KBM-7 (cell line): ENCODE measurements around the gene RRH.
"Not testable (repeated sequence)": the region's sequence is repeated elsewhere in the genome, so short reads cannot be mapped to it uniquely, and the experiment has no call there.

Source experiments
- DNase-seq: peaks from one replicate; pipeline ENCODE4 v3.0.0-alpha.2; 2015
- in situ Hi-C: fragments of 300-500 bp; cut with MboI; formaldehyde crosslinking; loops from 2 replicates; pipeline ENCODE4 v1.14.3; 2020; ENCODE audit warnings: low sequenced_read_pairs, low pct_unique_long_range_greater_than_20kb, mixed read lengths

RRH gene

DNA sequence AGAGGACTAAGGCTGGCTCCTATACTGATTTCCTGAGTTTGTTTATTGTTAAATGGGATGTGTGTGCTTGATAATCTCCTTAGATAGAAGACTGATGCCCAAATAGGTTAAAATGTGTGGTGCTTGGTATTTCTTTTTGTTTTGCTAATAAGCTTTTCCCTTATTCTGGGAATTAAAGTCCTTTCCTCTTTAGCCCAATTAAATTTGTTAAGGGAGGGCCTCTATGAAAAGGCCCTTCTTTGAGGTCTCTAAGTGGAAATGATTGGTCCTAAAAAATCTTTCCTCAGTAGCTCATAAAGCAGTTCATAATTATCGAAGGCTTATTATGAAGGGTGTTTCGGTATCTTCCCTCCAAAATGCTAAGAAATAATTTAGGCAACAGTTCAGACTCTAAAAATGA is at the start of gene RRH:
TSS of gene RRH (plus strand) at position 301 of the 400 bp plus-strand sequence. CDS start at position 357, 56 bp downstream.
- in situ Hi-C loops: loop anchor here (25.0 kb wide), 1 partner anchor 135 kb away; no protein-coding TSS in a partner anchor
- DNase-seq: no peak

GRCh38 chr4:109782092-109782491 is 45.7 kb upstream of the RRH start:
- DNase-seq, in situ Hi-C loops: not testable (repeated sequence)

DNA sequence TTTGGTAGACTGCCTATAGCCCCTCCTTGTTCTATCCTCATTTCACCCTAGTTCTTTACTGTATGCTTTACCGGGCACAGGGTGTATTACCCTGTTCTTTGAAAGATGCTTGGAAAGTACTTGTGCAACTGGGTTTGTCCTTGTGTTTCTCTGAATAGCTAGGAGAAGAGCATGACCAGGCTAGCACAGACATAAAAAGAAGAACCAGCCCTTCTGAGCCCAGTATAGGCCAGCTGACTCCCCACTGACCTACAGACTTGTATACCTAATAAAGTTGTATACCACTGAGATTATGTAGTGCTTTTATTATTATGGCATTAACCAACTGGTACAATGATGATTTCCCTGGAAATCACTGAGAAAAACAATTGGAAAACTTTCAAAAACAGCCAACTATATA is 40.9 kb upstream of the RRH start:
- in situ Hi-C loops: no loop called here
- DNase-seq: no peak

DNA sequence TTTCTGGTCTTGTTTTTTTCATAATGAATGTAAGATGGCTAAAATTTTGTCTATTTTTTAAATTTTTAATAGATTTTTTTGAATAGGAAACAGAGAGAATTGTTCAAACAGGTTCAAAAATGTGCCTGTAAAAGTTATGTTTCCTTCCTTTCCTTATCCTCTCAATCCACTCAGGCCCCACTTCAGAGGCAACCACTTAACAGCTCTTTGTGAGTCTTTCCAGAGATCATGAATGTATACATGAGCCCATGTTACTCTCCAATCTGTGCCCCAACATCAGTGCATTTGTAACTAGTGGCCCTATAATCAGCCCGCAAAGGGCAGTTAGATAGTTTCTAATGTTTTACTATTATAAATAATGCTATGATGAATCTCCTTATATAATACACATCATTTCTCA is 40.0 kb upstream of the RRH start:
- in situ Hi-C loops: no loop called here

DNA sequence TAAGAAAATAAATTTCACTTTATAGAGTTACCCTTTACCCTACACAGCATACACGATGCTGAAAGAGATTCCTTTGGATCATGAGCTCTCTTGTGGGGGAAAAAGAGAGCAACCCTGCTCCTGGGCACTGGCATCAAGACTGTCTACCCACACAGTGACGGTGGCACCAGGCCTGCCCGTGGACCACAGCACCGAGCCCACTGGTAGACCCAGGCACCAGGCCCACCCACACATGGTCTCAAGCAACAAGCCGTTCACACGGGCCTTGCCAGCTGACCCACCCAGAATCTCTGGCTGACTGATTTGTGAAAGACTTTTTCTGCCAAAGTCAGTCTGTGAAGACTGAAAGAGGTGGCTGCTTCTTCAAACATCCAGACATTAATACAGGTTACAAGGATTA is 32.7 kb upstream of the RRH start:
- in situ Hi-C loops: no loop called here
- DNase-seq: no peak

More for the DNA sequence above, 40.0 kb upstream of the RRH start:
- DNase-seq: no peak

- DNase-seq: no peak
Measured at GRCh38 chr4:109798866-109799265, 28.9 kb upstream of the RRH start.

GRCh38 chr4:109801099-109801789 is 26.5 kb upstream of the RRH start:
- in situ Hi-C loops: no loop called here
- DNase-seq: no peak

More at GRCh38 chr4:109798866-109799265, 28.9 kb upstream of the RRH start:
- in situ Hi-C loops: no loop called here

DNA sequence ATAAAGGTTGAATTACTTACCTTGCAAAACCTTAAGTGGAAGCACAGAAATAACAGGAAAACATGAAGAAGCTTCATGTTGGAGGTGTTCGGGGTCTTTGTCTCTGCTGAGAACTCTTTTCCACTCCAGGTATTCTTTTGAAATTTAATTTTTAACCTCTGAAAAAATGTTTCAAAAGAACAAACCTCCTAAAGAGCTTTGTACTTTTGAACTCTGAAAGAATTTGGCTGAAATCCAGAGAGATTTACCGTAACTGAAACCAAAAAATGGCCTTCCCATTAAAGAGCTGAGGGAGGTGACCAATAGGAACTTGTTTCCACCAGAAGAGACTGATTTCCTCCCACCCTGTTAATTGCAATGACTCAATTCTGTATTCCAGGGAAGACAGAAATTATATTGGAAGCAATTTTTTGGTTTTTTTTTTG is 25.9 kb upstream of the RRH start, which contains the start of gene CFI:
TSS of gene CFI (minus strand) at position 105 of the 425 bp plus-strand sequence. CDS start at position 77, 28 bp downstream.
- in situ Hi-C loops: no loop called here
- no peak for DNase-seq

DNA sequence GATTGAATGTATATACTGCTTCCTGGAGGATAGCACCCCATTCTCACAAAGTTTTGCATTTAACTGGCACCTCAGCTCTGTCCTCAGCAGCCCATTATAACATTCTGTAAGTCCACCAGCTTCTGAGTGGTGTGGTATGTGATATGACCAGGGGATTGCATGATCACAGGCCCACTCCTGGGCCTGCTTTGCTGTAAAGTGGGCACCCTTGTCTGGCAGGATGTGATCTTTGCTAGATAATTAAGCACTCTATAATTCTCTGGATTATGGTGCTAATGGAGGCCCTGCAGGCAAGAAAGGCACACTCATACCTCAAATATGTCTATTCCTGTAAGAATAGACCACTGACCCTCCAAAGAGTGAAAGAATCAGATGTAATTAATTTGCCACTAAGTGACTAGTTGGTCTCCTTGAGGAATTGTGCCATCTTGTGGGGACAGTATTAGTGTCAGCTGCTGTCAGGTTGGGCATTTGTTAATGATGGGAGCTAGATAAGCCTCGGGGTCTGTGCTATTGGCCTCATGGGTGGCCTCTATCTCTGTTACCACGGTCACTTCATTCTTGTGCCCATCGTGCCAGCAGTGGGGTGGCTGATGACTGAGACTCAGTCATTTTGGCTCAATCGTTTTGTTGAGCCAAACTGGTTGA is 23.7 kb upstream of the RRH start:
- in situ Hi-C loops: no loop called here
- peak; percentile 52 for DNase-seq

GRCh38 chr4:109809655-109810054 is 18.1 kb upstream of the RRH start:
- in situ Hi-C loops: loop anchor here (10.0 kb wide), 1 partner anchor 385 kb away; no protein-coding TSS in a partner anchor
- no peak for DNase-seq

GRCh38 chr4:109810552-109811387 is 17.0 kb upstream of the RRH start:
- DNase-seq: no peak
- in situ Hi-C loops: loop anchor here (10.0 kb wide), 1 partner anchor 386 kb away; no protein-coding TSS in a partner anchor

GRCh38 chr4:109811707-109812106 is 16.1 kb upstream of the RRH start:
- no peak for DNase-seq
- in situ Hi-C loops: loop anchor here (10.0 kb wide), 1 partner anchor 387 kb away; no protein-coding TSS in a partner anchor

DNA sequence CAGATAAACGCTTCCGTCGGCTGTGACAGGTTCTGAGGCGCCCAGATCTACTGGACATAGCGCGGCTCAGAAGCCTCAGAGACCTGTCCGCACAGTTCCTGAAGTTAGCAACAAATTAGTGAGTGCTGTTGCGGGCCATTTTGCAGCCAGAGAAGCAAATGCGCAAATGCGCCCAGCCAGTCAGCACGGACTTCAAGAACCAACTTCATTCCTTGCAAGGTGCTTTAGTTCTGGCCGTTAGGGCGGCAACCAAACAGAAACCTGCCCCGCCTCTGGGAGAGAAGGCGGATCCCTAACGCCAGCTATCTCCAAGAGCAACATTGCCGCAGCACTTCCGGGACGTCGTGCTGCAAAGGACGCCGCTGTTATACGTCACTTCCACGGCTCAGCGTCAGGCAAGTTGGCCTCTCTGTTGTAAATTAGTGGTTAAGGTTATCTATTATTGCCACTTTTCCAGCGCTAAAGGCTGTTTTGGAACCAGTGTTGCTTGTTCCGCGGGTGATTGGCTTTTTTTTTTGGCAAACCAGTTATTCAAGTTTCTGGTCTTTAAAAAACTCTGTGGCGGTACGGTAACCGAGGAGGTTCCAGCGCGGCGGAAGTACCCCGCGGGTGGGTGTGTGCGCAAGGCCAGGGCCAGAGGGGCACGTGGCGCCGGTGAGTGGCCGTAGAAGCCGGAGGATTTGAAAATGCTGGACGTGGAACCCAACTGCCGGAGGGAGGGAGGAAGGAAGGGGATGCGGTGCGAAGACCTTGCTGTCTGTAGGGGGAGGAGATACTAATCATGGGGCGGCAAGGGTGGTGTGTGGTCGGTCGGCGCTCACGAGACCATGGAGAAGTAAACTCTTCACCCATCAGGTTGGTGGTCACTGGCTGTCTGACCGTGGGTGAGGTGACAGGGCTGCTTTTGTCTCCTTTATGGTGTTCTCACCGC is 12.4 kb upstream of the RRH start, which contains the start of gene GAR1:
TSS of gene GAR1 (plus strand) at position 612 of the 931 bp plus-strand sequence. CDS start 403 bp downstream, outside the sequence.
- in situ Hi-C loops: loop anchor here (10.0 kb wide), 1 partner anchor 391 kb away; no protein-coding TSS in a partner anchor
- DNase-seq: peak; percentile 95

DNA sequence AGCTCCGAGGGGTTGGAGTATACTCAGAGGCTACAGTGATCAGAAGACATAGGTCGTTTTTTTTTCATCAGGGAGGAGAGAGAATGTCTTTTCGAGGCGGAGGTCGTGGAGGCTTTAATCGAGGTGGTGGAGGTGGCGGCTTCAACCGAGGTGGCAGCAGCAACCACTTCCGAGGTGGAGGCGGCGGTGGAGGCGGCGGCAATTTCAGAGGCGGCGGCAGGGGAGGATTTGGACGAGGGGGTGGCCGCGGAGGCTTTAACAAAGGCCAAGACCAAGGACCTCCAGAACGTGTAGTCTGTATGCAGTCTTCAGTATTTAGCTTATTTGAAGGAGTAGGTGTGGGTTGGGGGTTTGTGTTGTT is 11.7 kb upstream of the RRH start:
- in situ Hi-C loops: loop anchor here (10.0 kb wide), 1 partner anchor 391 kb away; no protein-coding TSS in a partner anchor
- no peak for DNase-seq

DNA sequence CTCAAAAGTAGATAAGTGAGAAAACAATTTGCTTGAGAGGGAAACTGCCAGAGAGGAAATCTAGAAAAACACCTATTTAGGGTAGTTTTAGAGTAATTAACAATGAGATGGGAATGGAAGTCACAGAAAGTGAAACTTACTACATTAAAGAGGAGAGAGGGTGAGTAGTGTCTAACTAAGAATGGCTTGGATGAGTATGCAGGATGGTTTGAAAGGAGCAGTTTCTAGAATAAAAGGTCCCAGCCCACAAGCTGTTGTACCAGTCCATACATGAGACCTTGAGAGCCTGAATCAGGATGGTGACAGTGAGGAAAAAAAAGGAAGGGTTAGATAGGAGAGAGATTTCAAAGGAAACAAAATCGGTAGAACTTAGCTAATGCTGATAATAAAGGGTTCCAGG is 10.9 kb upstream of the RRH start:
- in situ Hi-C loops: loop anchor here (10.0 kb wide), 1 partner anchor 392 kb away; no protein-coding TSS in a partner anchor
- no peak for DNase-seq

GRCh38 chr4:109818268-109818667 is 9.5 kb upstream of the RRH start:
- in situ Hi-C loops: loop anchor here (10.0 kb wide), 1 partner anchor 393 kb away; no protein-coding TSS in a partner anchor
- no peak for DNase-seq

DNA sequence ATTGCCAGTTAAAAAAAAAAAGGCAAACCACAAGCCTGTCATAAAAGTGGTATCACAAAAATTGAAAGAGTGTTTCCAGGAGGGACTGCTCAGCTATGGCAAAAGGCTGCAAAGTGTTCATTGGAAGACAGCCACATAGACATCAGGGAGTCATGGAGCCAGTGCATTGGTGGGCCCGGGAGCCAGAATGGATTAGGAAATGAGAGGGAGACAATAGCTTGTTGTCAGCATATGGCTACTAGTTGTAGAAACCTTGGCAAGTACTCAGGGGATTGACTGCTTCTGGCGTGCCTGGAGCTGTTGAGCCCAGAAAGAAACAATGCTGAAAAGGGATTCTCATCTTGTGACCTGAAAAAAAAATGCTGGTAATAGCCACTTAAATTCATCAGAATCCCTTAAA is 7.2 kb upstream of the RRH start:
- no peak for DNase-seq
- in situ Hi-C loops: no loop called here

- in situ Hi-C loops: no loop called here
Measured at GRCh38 chr4:109821185-109821584, 6.6 kb upstream of the RRH start.

More at GRCh38 chr4:109821185-109821584, 6.6 kb upstream of the RRH start:
- no peak for DNase-seq
